T-cell (primary cell): ENCODE measurements around the gene CDK5R2. TPM values are rescaled to one million over a fixed set of nuclear protein-coding genes. Genes with fewer than 3 reads are reported as not detected.
A peak's percentile ranks its signal among the peaks of the same experiment; 100 is the strongest.

Source experiments
- ATAC-seq, 4 experiments: fragments of 200-7000 bp in 3 of 4; fragments of 150-1000 bp in 1 of 4; cut with Tn5 transposase; replicated peaks in 1 of 4; 1 replicate in 3 of 4; 2 replicates in 1 of 4; pipeline ENCODE4 v1.10.0; 2021; ENCODE audit warnings: moderate library complexity in 3 of 4, mild to moderate bottlenecking in 2 of 4, moderate number of reproducible peaks in 1 of 4
- CTCF ChIA-PET, 2 donors: fragments of 300-600 bp; sonication (Branson Sonifier 250); formaldehyde crosslinking; loops; one replicate each; lab custom pipeline; 2022; ENCODE audit warnings: antibody characterized with exemption in 2 of 2; lab: Charles Lee
- POLR2A ChIA-PET, 2 donors: fragments of 300-600 bp; sonication (Branson Sonifier 250); formaldehyde crosslinking; loops; one replicate each; lab custom pipeline; 2022; ENCODE audit warnings: antibody characterized with exemption in 2 of 2; lab: Charles Lee
- DNase-seq, 35 experiments: peaks; one replicate each; pipeline versions ENCODE4 v3.0.0 to v3.0.0-alpha.2; 2013 to 2023
- H3K27ac ChIP-seq: one replicate; pipeline ENCODE4 v1.5.1; 2013; ENCODE audit warnings: low read length
- H3K27me3 ChIP-seq, 2 experiments: replicated peaks in 1 of 2; 1 replicate in 1 of 2; 2 replicates in 1 of 2; pipeline versions ENCODE4 v1.6.1 to v1.7.0; 2013; ENCODE audit warnings: low read length in 1 of 2, mixed read lengths in 1 of 2; ENCODE audit not compliant: control insufficient read depth in 2 of 2, insufficient read depth in 2 of 2; ENCODE audit errors: extremely low read depth in 1 of 2
- H3K36me3 ChIP-seq, 2 donors: 1 replicate in 1 of 2; 2 replicates in 1 of 2; pipeline versions ENCODE4 v1.6.1 to v1.7.0; 2013; ENCODE audit warnings: low read length in 1 of 2; ENCODE audit not compliant: control insufficient read depth in 2 of 2, insufficient read depth in 1 of 2; ENCODE audit errors: extremely low read depth in 1 of 2
- H3K4me1 ChIP-seq, 2 experiments: 1 replicate in 1 of 2; 2 replicates in 1 of 2; pipeline versions ENCODE4 v1.6.1 to v1.7.0; 2013; ENCODE audit warnings: low read length in 2 of 2, mixed read lengths in 1 of 2; ENCODE audit not compliant: insufficient read depth in 2 of 2, control insufficient read depth in 1 of 2; ENCODE audit errors: extremely low read depth in 1 of 2
- H3K4me3 ChIP-seq, 2 donors: 1 replicate in 1 of 2; 2 replicates in 1 of 2; pipeline versions ENCODE4 v1.5.1 to v1.7.0; 2013; ENCODE audit warnings: mild to moderate bottlenecking in 2 of 2, low read length in 1 of 2, moderate library complexity in 1 of 2; ENCODE audit not compliant: control insufficient read depth in 1 of 2; ENCODE audit errors: extremely low read depth in 1 of 2
- H3K9me3 ChIP-seq: 2 replicates; pipeline ENCODE4 v1.7.0; 2013
- H3K27ac Mint-ChIP-seq, 2 donors: one replicate each; pipeline ENCODE4 v1.8.0; 2020 to 2021; ENCODE audit warnings: mild to moderate bottlenecking in 2 of 2, mixed read lengths in 2 of 2
- H3K27me3 Mint-ChIP-seq, 2 donors: one replicate each; pipeline ENCODE4 v1.8.0; 2021 to 2022; ENCODE audit warnings: mixed read lengths in 2 of 2
- H3K36me3 Mint-ChIP-seq: one replicate; pipeline ENCODE4 v1.8.0; 2021; ENCODE audit warnings: mixed read lengths
- H3K4me1 Mint-ChIP-seq, 3 donors: one replicate each; pipeline ENCODE4 v1.8.0; 2020 to 2022; ENCODE audit warnings: mixed read lengths in 3 of 3, mild to moderate bottlenecking in 1 of 3
- H3K4me3 Mint-ChIP-seq, 3 donors: one replicate each; pipeline ENCODE4 v1.8.0; 2020 to 2022; ENCODE audit warnings: mild to moderate bottlenecking in 3 of 3, mixed read lengths in 3 of 3, moderate library complexity in 3 of 3
- H3K9me3 Mint-ChIP-seq, 3 donors: one replicate each; pipeline ENCODE4 v1.8.0; 2020 to 2022; ENCODE audit warnings: mixed read lengths in 3 of 3
- WGBS: methylation state at CpG from one replicate; pipeline ENCODE4 v1.1.5; 2013; ENCODE audit warnings: missing lambda C conversion rate; ENCODE audit not compliant: insufficient coverage; 5-methylcytosine and 5-hydroxymethylcytosine counted together
- total RNA-seq, 35 experiments: library from RNA in 6 of 35; stranded (reverse) in 6 of 35; fragments of 120-200 nt in 1 of 35; gene quantifications; one replicate each; pipeline versions ENCODE4 v1.2.1 to v1.2.4 and lab custom pipeline; 2013 to 2026

CDK5R2 gene
- total RNA-seq, 5 donors from 2014 or later (not counting 1 experiment from before 2014, with no cell fraction given), result not detected

- DNase-seq (no peak), ATAC-seq (no peak)
- Histone ChIP-seq H3K27me3 (peaks cover 19 to 94% of the 10 kb centered on the region in 2 experiments), H3K9me3 (no peaks in the 10 kb centered on the region), H3K36me3 (no peaks in the 10 kb centered on the region), H3K27ac (no peak overlapping the region), H3K4me3 (no peak overlapping the region), H3K4me1 (peaks cover 10 to 47% of the 10 kb centered on the region in 2 experiments)
- H3K27me3 Mint-ChIP-seq, result peaks cover 71 to 82% of the 10 kb centered on the region in 2 donors
- ChIA-PET POLR2A (no interaction called here), CTCF (interaction anchor here in 1 of 2 donors (0.6 kb wide), 1 partner anchor 44 kb away, joined by 3 read pairs; no protein-coding TSS in a partner anchor)
- H3K27ac Mint-ChIP-seq, result no peak overlapping the region
- 1% methylated on average over 50 of the region's 50 CpGs for WGBS
- H3K36me3 Mint-ChIP-seq, result no peaks in the 10 kb centered on the region
- no peaks in the 10 kb centered on the region for H3K9me3 Mint-ChIP-seq
- H3K4me1 Mint-ChIP-seq, result peaks cover 32 to 40% (median 39%) of the 10 kb centered on the region in 3 donors
- peak overlapping the region in 1 of 3 donors; percentile 61 for H3K4me3 Mint-ChIP-seq
Measured at GRCh38 chr2:218984239-218985020, 25.0 kb downstream of the CDK5R2 start.

- no peak within 1 kb of the TSS for H3K4me3 ChIP-seq
- H3K4me1 ChIP-seq, result peaks cover 10 to 41% of the 10 kb centered on the region in 2 experiments
- Mint-ChIP-seq H3K27me3 (peaks cover 69 to 82% of the 10 kb centered on the region in 2 donors), H3K9me3 (no peaks in the 10 kb centered on the region), H3K36me3 (no peaks in the 10 kb centered on the region), H3K4me3 (peak within 1 kb of the TSS in 1 of 3 donors; percentile 61), H3K27ac (no peak within 1 kb of the TSS), H3K4me1 (peaks cover 29 to 36% (median 34%) of the 10 kb centered on the region in 3 donors)
- no peak within 1 kb of the TSS for H3K27ac ChIP-seq
- 3% methylated on average over 22 of the region's 32 CpGs for WGBS
- no peaks in the 10 kb centered on the region for H3K36me3 ChIP-seq
- no peak for ATAC-seq
- H3K27me3 ChIP-seq, result peaks cover 20 to 94% of the 10 kb centered on the region in 2 experiments
- POLR2A ChIA-PET, result no interaction called here
- DNase-seq, result no peak
- CTCF ChIA-PET, result interaction anchor here in 1 of 2 donors (0.6 kb wide), 1 partner anchor 44 kb away, joined by 3 read pairs; no protein-coding TSS in a partner anchor
- H3K9me3 ChIP-seq, result no peaks in the 10 kb centered on the region
Measured at GRCh38 chr2:218985021-218985324, 25.5 kb downstream of the CDK5R2 start, which contains the start of gene FEV. TSS of gene FEV (minus strand) at chr2:218985184. CDS start at chr2:218985075, 109 bp downstream.

- Mint-ChIP-seq H3K36me3 (no peaks in the 10 kb centered on the region), H3K9me3 (no peaks in the 10 kb centered on the region), H3K4me1 (peaks cover 27 to 33% (median 29%) of the 10 kb centered on the region in 3 donors), H3K27ac (no peak overlapping the region), H3K27me3 (peaks cover 71 to 85% of the 10 kb centered on the region in 2 donors), H3K4me3 (peak overlapping the region in 1 of 3 donors; percentile 58)
- H3K27me3 ChIP-seq, result peaks cover 22 to 94% of the 10 kb centered on the region in 2 experiments
- no peak overlapping the region for H3K4me3 ChIP-seq
- no peak for ATAC-seq
- peaks cover 8 to 37% of the 10 kb centered on the region in 2 experiments for H3K4me1 ChIP-seq
- no peak for DNase-seq
- H3K36me3 ChIP-seq, result no peaks in the 10 kb centered on the region
- POLR2A ChIA-PET, result no interaction called here
- CTCF ChIA-PET, result no interaction called here
- no peaks in the 10 kb centered on the region for H3K9me3 ChIP-seq
- 4% methylated on average over 35 of the region's 49 CpGs for WGBS
- no peak overlapping the region for H3K27ac ChIP-seq
Measured at GRCh38 chr2:218985325-218986091, 26.0 kb downstream of the CDK5R2 start.

- H3K4me1 Mint-ChIP-seq, result peaks cover 22 to 26% (median 24%) of the 10 kb centered on the region in 3 donors
- H3K27me3 ChIP-seq, result peaks cover 23 to 94% of the 10 kb centered on the region in 2 experiments
- ATAC-seq, result no peak
- H3K27ac ChIP-seq, result no peak overlapping the region
- no peaks in the 10 kb centered on the region for H3K9me3 ChIP-seq
- 46% methylated on average over 3 of the region's 4 CpGs for WGBS
- peak overlapping the region in 1 of 3 donors; percentile 58 for H3K4me3 Mint-ChIP-seq
- no peaks in the 10 kb centered on the region for H3K36me3 Mint-ChIP-seq
- DNase-seq, result no peak
- no peaks in the 10 kb centered on the region for H3K9me3 Mint-ChIP-seq
- no peak overlapping the region for H3K4me3 ChIP-seq
- H3K4me1 ChIP-seq, result peaks cover 2 to 30% of the 10 kb centered on the region in 2 experiments
- H3K27ac Mint-ChIP-seq, result no peak overlapping the region
- CTCF ChIA-PET, result no interaction called here
- no peaks in the 10 kb centered on the region for H3K36me3 ChIP-seq
- H3K27me3 Mint-ChIP-seq, result peaks cover 72 to 88% of the 10 kb centered on the region in 2 donors
- POLR2A ChIA-PET, result no interaction called here
Measured at GRCh38 chr2:218986148-218986761, 26.8 kb downstream of the CDK5R2 start.

GRCh38 chr2:218988164-218988563, 28.7 kb downstream of the CDK5R2 start:
- no peaks in the 10 kb centered on the region for H3K9me3 ChIP-seq
- POLR2A ChIA-PET, result no interaction called here
- peaks cover 22 to 96% of the 10 kb centered on the region in 2 experiments for H3K27me3 ChIP-seq
- Mint-ChIP-seq H3K4me3 (no peak overlapping the region), H3K9me3 (no peaks in the 10 kb centered on the region), H3K36me3 (no peaks in the 10 kb centered on the region), H3K4me1 (peaks cover 13 to 21% (median 17%) of the 10 kb centered on the region in 3 donors), H3K27ac (no peak overlapping the region), H3K27me3 (peaks cover 74 to 89% of the 10 kb centered on the region in 2 donors)
- H3K4me3 ChIP-seq, result no peak overlapping the region
- DNase-seq, result no peak
- ATAC-seq, result no peak
- CTCF ChIA-PET, result interaction anchor here in 1 of 2 donors (1.7 kb wide), 1 partner anchor 8 kb away, joined by 7 read pairs; no protein-coding TSS in a partner anchor
- no peak overlapping the region for H3K27ac ChIP-seq
- peaks cover 0 to 23% of the 10 kb centered on the region in 2 experiments for H3K4me1 ChIP-seq
- no peaks in the 10 kb centered on the region for H3K36me3 ChIP-seq
- WGBS, result no CpG with 5 or more reads among the region's 3 CpGs

GRCh38 chr2:218988650-218989049, 29.2 kb downstream of the CDK5R2 start:
- Histone ChIP-seq H3K36me3 (no peaks in the 10 kb centered on the region), H3K9me3 (no peaks in the 10 kb centered on the region), H3K4me3 (no peak overlapping the region), H3K27me3 (peaks cover 22 to 96% of the 10 kb centered on the region in 2 experiments), H3K4me1 (peaks cover 0 to 24% of the 10 kb centered on the region in 2 experiments), H3K27ac (no peak overlapping the region)
- Mint-ChIP-seq H3K27me3 (peaks cover 71 to 86% of the 10 kb centered on the region in 2 donors), H3K4me3 (no peak overlapping the region), H3K27ac (no peak overlapping the region), H3K36me3 (no peaks in the 10 kb centered on the region), H3K4me1 (peaks cover 9 to 16% (median 13%) of the 10 kb centered on the region in 3 donors), H3K9me3 (no peaks in the 10 kb centered on the region)
- ATAC-seq, result no peak
- CTCF ChIA-PET, result interaction anchor here in 1 of 2 donors (1.7 kb wide), 1 partner anchor 9 kb away, joined by 7 read pairs; no protein-coding TSS in a partner anchor
- WGBS, result no CpG with 5 or more reads among the region's 2 CpGs
- POLR2A ChIA-PET, result no interaction called here
- no peak for DNase-seq
